HG02981 (cell line): ENCODE measurements around the gene TRAF4.

Experiments
- ATAC-seq: cut with Tn5 transposase; IDR thresholded peaks from one replicate; pipeline ENCODE4 v1.9.1; 2021; ENCODE audit warnings: mild to moderate bottlenecking, moderate library complexity; ENCODE audit not compliant: unreplicated experiment

The TRAF4 gene

GRCh38 chr17:28747051-28747691 lies 3.4 kb downstream of the TRAF4 start:
- no peak for ATAC-seq

GRCh38 chr17:28747801-28748750 lies 4.3 kb downstream of the TRAF4 start:
- ATAC-seq: no peak

- no peak for ATAC-seq
These were observed 5.2 kb downstream of the TRAF4 start for GRCh38 chr17:28748852-28749515.

GRCh38 chr17:28749516-28750177 lies 5.8 kb downstream of the TRAF4 start:
- peak; percentile 5 for ATAC-seq

GRCh38 chr17:28750178-28751047 lies 6.6 kb downstream of the TRAF4 start:
- peak; percentile 64 for ATAC-seq

- ATAC-seq: no peak
These were observed 8.0 kb downstream of the TRAF4 start for GRCh38 chr17:28751600-28752366.

- ATAC-seq: no peak
These were observed 11.7 kb downstream of the TRAF4 start for GRCh38 chr17:28755486-28755885.

- no peak for ATAC-seq
These were observed 12.4 kb downstream of the TRAF4 start for GRCh38 chr17:28756049-28756804.

- no peak for ATAC-seq
These were observed 14.8 kb downstream of the TRAF4 start for GRCh38 chr17:28758411-28759121.

GRCh38 chr17:28759256-28759865 lies 15.6 kb downstream of the TRAF4 start:
- ATAC-seq: no peak

GRCh38 chr17:28760601-28761562 lies 17.1 kb downstream of the TRAF4 start:
- no peak for ATAC-seq

- ATAC-seq: peak; percentile 52
These were observed 19.5 kb downstream of the TRAF4 start for GRCh38 chr17:28763137-28763799.

GRCh38 chr17:28763804-28764266 lies 20.0 kb downstream of the TRAF4 start:
- ATAC-seq: no peak

GRCh38 chr17:28765038-28765437 lies 21.2 kb downstream of the TRAF4 start:
- ATAC-seq: no peak

- no peak for ATAC-seq
These were observed 29.9 kb downstream of the TRAF4 start for GRCh38 chr17:28773736-28774135.

- no peak for ATAC-seq
These were observed 30.4 kb downstream of the TRAF4 start for GRCh38 chr17:28774206-28774605.
